T-helper 2 cell treated with Interferon-gamma antibody and Interleukin-4, amounts not matched to agents 5 μg/mL and 100 μg/mL, for 36 hours (primary cell): ENCODE measurements around the gene CTNNA2.
"Not testable (repeated sequence)": the region's sequence is repeated elsewhere in the genome, so short reads cannot be mapped to it uniquely, and the experiment has no call there.

Experiments
- DNase-seq: peaks from one replicate; pipeline ENCODE4 v3.0.0; 2021; ENCODE audit warnings: low spot score
- H3K27ac Mint-ChIP-seq: one replicate; pipeline ENCODE4 v1.8.0; 2021; ENCODE audit warnings: mild to moderate bottlenecking, mixed read lengths
- H3K27me3 Mint-ChIP-seq: one replicate; pipeline ENCODE4 v1.8.0; 2021; ENCODE audit warnings: low read depth, mixed read lengths
- H3K36me3 Mint-ChIP-seq: one replicate; pipeline ENCODE4 v1.8.0; 2021; ENCODE audit warnings: low read depth, mixed read lengths
- H3K4me1 Mint-ChIP-seq: one replicate; pipeline ENCODE4 v1.8.0; 2021; ENCODE audit warnings: low read depth, mixed read lengths
- H3K4me3 Mint-ChIP-seq: one replicate; pipeline ENCODE4 v1.8.0; 2022; ENCODE audit warnings: mild to moderate bottlenecking, moderate library complexity, mixed read lengths
- H3K9me3 Mint-ChIP-seq: one replicate; pipeline ENCODE4 v1.8.0; 2021; ENCODE audit warnings: mixed read lengths

The CTNNA2 gene

GRCh38 chr2:80146757-80147156 lies 633.9 kb downstream of the CTNNA2 start:
- not testable (repeated sequence) for H3K36me3 Mint-ChIP-seq, H3K27ac Mint-ChIP-seq, H3K4me1 Mint-ChIP-seq, DNase-seq, H3K27me3 Mint-ChIP-seq, H3K4me3 Mint-ChIP-seq, H3K9me3 Mint-ChIP-seq

DNA sequence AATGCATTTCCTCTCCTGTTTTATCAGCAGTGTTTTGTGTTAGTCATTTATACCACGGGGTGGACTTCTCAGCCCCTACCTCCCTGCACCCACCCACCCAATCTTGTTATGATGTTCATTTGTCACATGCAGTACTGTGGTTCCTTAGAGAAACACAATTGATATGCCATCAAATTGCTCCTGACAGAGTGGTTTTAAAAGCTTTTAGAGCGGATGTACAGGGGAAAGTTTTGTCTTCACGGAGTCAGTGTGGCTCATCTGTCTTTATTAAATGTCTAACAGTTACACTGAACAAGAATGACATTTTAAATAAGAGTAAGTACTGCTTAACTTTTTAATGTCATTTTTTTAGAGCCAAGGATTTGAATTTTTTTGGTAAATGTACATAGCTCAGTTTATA lies 634.8 kb downstream of the CTNNA2 start:
- DNase-seq = no peak
- no peaks in the 10 kb centered on the region for H3K4me1 Mint-ChIP-seq
- H3K27ac Mint-ChIP-seq = no peak overlapping the region
- no peaks in the 10 kb centered on the region for H3K36me3 Mint-ChIP-seq
- no peak overlapping the region for H3K4me3 Mint-ChIP-seq
- no peaks in the 10 kb centered on the region for H3K27me3 Mint-ChIP-seq
- H3K9me3 Mint-ChIP-seq = peaks cover 5% of the 10 kb centered on the region

DNA sequence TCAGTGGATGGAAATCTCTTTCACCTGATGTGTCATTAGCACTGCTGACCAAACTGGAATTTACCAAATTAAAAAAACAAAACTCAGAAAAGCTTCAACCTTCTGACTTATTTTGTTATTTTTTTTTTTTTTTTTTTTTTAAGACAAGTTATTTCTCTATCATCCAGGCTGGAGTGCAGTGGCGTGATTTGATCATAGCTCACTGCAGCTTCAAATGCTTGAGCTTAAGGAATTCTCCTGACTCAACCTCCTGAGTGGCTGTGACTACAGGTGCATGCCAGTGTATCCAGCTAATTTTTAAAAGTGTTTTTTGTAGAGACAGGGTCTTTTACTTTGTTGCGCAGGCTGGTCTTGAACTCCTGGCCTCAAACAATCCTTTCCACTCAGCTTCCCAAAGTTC lies 636.1 kb downstream of the CTNNA2 start:
- no peaks in the 10 kb centered on the region for H3K36me3 Mint-ChIP-seq
- no peak overlapping the region for H3K4me3 Mint-ChIP-seq
- DNase-seq = no peak
- peaks cover 5% of the 10 kb centered on the region for H3K9me3 Mint-ChIP-seq
- H3K4me1 Mint-ChIP-seq = no peaks in the 10 kb centered on the region
- no peaks in the 10 kb centered on the region for H3K27me3 Mint-ChIP-seq
- no peak overlapping the region for H3K27ac Mint-ChIP-seq

GRCh38 chr2:80149991-80150390 lies 637.1 kb downstream of the CTNNA2 start:
- Mint-ChIP-seq H3K4me1 (no peaks in the 10 kb centered on the region), H3K9me3 (peaks cover 5% of the 10 kb centered on the region), H3K27me3 (no peaks in the 10 kb centered on the region), H3K36me3 (no peaks in the 10 kb centered on the region), H3K27ac (no peak overlapping the region), H3K4me3 (no peak overlapping the region)
- no peak for DNase-seq

- H3K4me1 Mint-ChIP-seq = no peaks in the 10 kb centered on the region
Observed at GRCh38 chr2:80151248-80151647, 638.4 kb downstream of the CTNNA2 start.

GRCh38 chr2:80151651-80152050 lies 638.8 kb downstream of the CTNNA2 start:
- Mint-ChIP-seq H3K4me1 (no peaks in the 10 kb centered on the region), H3K27ac (no peak overlapping the region)

More at GRCh38 chr2:80151248-80151647, 638.4 kb downstream of the CTNNA2 start:
- Mint-ChIP-seq H3K27me3 (no peaks in the 10 kb centered on the region), H3K9me3 (peaks cover 5% of the 10 kb centered on the region), H3K36me3 (no peaks in the 10 kb centered on the region), H3K4me3 (no peak overlapping the region), H3K27ac (no peak overlapping the region)
- DNase-seq = no peak

DNA sequence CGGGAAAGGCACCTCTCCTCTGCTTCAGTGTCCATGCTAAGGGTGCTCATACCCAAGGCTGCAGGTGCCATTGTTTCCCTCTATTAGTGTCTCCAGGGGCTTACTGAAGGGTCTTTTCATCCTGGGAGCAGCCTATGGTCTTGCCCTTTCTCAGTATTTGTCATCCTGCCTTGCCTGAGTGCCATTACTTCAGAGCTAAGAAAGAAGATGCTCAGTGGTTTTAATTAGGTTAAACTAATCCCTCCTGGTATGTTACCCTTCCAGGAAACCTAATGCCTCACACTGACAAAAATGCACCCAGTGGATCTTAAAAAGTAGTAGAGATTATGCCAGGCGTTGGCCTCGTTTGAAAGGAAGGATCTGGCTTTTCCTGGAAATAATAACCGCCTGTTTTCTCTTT lies 640.3 kb downstream of the CTNNA2 start:
- H3K27ac Mint-ChIP-seq = no peak overlapping the region
- H3K4me1 Mint-ChIP-seq = no peaks in the 10 kb centered on the region
- DNase-seq = no peak

More at GRCh38 chr2:80151651-80152050, 638.8 kb downstream of the CTNNA2 start:
- H3K4me3 Mint-ChIP-seq = no peak overlapping the region
- H3K9me3 Mint-ChIP-seq = peaks cover 5% of the 10 kb centered on the region
- H3K36me3 Mint-ChIP-seq = no peaks in the 10 kb centered on the region
- no peak for DNase-seq
- no peaks in the 10 kb centered on the region for H3K27me3 Mint-ChIP-seq

GRCh38 chr2:80153768-80154167 lies 640.9 kb downstream of the CTNNA2 start:
- H3K27ac Mint-ChIP-seq = no peak overlapping the region
- H3K9me3 Mint-ChIP-seq = peaks cover 5% of the 10 kb centered on the region
- H3K27me3 Mint-ChIP-seq = no peaks in the 10 kb centered on the region
- no peak overlapping the region for H3K4me3 Mint-ChIP-seq
- DNase-seq = no peak
- no peaks in the 10 kb centered on the region for H3K36me3 Mint-ChIP-seq
- no peaks in the 10 kb centered on the region for H3K4me1 Mint-ChIP-seq

More for the DNA sequence above, 640.3 kb downstream of the CTNNA2 start:
- H3K9me3 Mint-ChIP-seq = peaks cover 5% of the 10 kb centered on the region
- no peaks in the 10 kb centered on the region for H3K36me3 Mint-ChIP-seq
- no peaks in the 10 kb centered on the region for H3K27me3 Mint-ChIP-seq
- H3K4me3 Mint-ChIP-seq = no peak overlapping the region

GRCh38 chr2:80154231-80154915 lies 641.5 kb downstream of the CTNNA2 start:
- H3K9me3 Mint-ChIP-seq = peaks cover 5% of the 10 kb centered on the region
- no peaks in the 10 kb centered on the region for H3K27me3 Mint-ChIP-seq
- H3K4me3 Mint-ChIP-seq = no peak overlapping the region
- DNase-seq = no peak
- no peaks in the 10 kb centered on the region for H3K36me3 Mint-ChIP-seq
- no peak overlapping the region for H3K27ac Mint-ChIP-seq
- no peaks in the 10 kb centered on the region for H3K4me1 Mint-ChIP-seq

DNA sequence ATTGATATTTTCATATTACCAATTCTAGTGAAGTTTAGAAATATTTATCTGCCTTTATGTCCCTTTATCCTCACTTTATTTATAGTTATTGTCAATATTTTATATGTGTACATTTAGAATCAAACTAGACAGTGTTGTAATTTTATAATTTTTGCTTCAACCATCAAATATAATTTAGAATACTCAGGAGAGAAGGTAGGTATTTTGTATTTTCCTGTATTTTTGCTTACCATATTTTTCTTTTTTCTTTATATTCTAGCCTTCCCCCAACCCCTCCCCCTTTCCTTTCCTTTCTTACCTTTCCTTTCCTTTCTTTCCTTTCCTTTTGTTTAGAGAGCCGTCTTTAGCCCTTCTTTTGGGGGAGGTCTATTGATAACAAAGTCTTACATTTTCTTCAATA lies 651.5 kb downstream of the CTNNA2 start:
- Mint-ChIP-seq H3K27ac (no peak overlapping the region), H3K36me3 (no peaks in the 10 kb centered on the region), H3K27me3 (no peaks in the 10 kb centered on the region), H3K9me3 (peaks cover 16% of the 10 kb centered on the region), H3K4me1 (no peaks in the 10 kb centered on the region), H3K4me3 (no peak overlapping the region)
- DNase-seq = no peak

DNA sequence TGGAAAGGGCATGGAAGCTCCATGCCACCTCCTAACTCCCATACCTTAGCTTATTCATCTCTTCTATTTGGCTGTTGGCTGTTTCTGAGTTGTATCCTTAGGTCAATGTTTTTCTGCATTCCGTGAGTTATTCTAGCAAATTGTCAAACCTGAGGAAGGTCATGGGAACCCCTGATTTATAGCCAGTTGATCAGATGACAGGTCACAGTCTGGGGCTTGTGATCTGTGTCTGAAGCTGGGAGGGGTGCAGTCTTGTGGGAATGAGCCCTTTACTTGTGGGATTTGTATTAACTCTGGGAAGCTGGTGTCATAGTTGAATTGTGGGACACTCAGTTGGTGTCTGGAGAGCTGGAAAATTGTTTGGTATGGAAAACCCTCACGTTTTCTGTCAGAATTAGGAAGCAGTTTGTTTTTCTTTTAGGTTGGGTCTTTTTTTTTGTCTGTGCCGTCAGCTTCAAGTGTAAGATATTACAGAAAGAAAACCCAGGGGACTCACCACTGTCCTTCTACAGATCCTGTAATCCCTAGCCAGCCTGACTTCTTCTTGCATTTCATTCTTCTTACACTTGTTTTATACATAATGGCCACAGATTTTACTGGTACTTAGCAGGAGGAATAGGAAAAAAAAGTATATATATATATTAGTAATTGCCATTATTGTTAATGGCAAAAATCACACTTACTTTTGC lies 653.8 kb downstream of the CTNNA2 start:
- Mint-ChIP-seq H3K4me3 (no peak overlapping the region), H3K4me1 (no peaks in the 10 kb centered on the region), H3K36me3 (no peaks in the 10 kb centered on the region), H3K27me3 (no peaks in the 10 kb centered on the region), H3K9me3 (peaks cover 18% of the 10 kb centered on the region), H3K27ac (no peak overlapping the region)
- DNase-seq = no peak

- no peaks in the 10 kb centered on the region for H3K36me3 Mint-ChIP-seq
- H3K27me3 Mint-ChIP-seq = no peaks in the 10 kb centered on the region
- no peaks in the 10 kb centered on the region for H3K4me1 Mint-ChIP-seq
- H3K4me3 Mint-ChIP-seq = no peak overlapping the region
- H3K27ac Mint-ChIP-seq = no peak overlapping the region
- no peak for DNase-seq
- H3K9me3 Mint-ChIP-seq = peaks cover 18% of the 10 kb centered on the region
Observed at GRCh38 chr2:80167284-80167808, 654.5 kb downstream of the CTNNA2 start.

- Mint-ChIP-seq H3K36me3 (no peaks in the 10 kb centered on the region), H3K4me3 (no peak overlapping the region), H3K27me3 (no peaks in the 10 kb centered on the region), H3K27ac (no peak overlapping the region), H3K9me3 (peaks cover 19% of the 10 kb centered on the region), H3K4me1 (no peaks in the 10 kb centered on the region)
- no peak for DNase-seq
Observed at GRCh38 chr2:80168037-80168436, 655.2 kb downstream of the CTNNA2 start.

DNA sequence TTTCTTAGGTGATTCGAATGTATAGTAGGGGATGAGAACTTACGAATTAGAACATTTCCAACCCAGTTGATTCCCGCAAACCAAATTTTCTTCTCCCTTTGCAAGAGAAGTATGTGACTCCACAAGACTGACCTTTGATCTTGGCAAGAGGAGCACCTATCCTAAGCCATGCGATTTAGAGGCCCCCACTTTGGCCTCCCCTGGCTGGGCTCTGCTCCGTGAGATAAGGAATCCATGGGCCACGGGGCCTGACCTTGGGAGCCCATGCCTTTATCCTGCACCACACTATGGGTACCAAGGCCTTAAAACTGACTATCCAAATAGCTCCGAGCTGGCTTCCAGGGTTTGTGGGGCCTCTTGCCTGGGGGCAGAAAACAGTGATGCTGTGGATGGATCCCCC lies 656.0 kb downstream of the CTNNA2 start:
- no peaks in the 10 kb centered on the region for H3K36me3 Mint-ChIP-seq
- H3K4me3 Mint-ChIP-seq = no peak overlapping the region
- H3K9me3 Mint-ChIP-seq = peaks cover 19% of the 10 kb centered on the region
- H3K4me1 Mint-ChIP-seq = no peaks in the 10 kb centered on the region
- H3K27me3 Mint-ChIP-seq = no peaks in the 10 kb centered on the region
- no peak for DNase-seq
- no peak overlapping the region for H3K27ac Mint-ChIP-seq
